Adipose tissue (tissue), 3 donors: ENCODE data around the gene FCN1. TPM values are rescaled to one million over a fixed set of nuclear protein-coding genes. Genes with fewer than 3 reads are reported as not detected.

Experiments
- H3K27ac ChIP-seq: one replicate; pipeline ENCODE4 v1.5.1; 2013; ENCODE audit warnings: low read depth, low read length
- WGBS, 3 donors: extraction: QIAGEN DNeasy Blood & Tissue Kit; methylation state at CpG; one replicate each; pipeline ENCODE4 v1.1.7; 2013; 5-methylcytosine and 5-hydroxymethylcytosine counted together
- polyA plus RNA-seq, 3 donors: library from polyadenylated mRNA; stranded (reverse); fragments of 200-250 nt; gene quantifications; one replicate each; pipeline ENCODE4 v1.2.3, GENCODE V29; 2013
- donor health status: healthy with polysubstance abuse.
- donor health status: Bipolar disorder and iron deficiency.
- donor health status: healthy.

FCN1 gene
- polyA plus RNA-seq, 3 donors = 1.7 to 43.4 (median 7.0) TPM

DNA sequence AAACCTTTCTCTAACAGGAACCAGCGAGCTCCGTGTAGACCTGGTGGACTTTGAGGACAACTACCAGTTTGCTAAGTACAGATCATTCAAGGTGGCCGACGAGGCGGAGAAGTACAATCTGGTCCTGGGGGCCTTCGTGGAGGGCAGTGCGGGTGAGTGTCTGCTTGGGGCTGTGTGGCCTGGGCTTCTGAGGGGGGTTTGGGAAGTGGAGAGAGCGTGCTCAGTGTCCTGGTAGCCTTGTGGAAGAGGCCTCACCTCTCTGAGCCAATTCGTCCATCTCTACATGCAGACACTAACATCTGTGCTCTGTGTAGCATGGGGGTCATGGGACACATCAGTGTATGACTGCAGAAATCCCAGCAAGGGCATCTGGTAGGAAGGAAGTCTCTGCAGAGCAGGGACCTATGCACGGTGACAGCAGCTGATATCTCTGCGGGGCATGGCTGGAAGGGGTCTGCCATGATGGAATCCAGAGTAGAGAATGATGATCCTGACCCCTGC, 31.2 kb downstream of the FCN1 start:
- no peak overlapping the region for H3K27ac ChIP-seq
- WGBS, 3 donors = 84 to 91% (median 89%) methylated on average over 11 of the region's 11 CpGs

DNA sequence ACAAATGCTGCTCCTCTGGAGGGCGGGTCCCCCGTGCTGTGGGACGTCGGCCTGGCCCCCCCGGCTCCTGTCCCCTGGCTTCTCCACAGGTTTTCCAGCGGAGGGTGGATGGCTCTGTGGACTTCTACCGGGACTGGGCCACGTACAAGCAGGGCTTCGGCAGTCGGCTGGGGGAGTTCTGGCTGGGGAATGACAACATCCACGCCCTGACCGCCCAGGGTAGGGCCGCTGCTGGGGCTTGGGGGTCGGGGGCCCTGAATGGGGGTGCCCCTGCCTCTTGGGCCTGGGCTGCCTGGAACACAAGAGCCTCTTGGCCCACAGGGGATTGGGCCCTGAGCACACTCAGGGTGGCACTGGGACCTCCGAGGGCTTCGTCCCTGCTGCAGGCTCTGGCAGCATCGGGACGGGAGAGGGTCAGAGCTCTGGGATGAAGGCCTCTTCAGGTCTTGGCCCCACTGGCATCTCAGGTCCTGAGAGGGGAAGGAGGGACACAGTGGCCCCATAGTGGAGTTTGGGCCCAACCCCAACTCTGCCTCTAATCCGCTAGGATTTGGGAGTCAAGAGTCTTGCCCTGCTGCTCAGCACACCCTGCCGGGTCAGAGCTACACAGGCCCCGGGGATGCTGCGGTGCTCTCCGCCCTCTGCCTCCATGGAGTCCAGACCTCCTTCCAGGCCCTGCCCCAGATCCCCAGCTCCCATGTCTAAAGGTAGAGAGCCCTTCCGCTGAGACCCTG, 31.9 kb downstream of the FCN1 start:
- WGBS, 3 donors = 79 to 86% (median 83%) methylated on average over 24 of the region's 24 CpGs

DNA sequence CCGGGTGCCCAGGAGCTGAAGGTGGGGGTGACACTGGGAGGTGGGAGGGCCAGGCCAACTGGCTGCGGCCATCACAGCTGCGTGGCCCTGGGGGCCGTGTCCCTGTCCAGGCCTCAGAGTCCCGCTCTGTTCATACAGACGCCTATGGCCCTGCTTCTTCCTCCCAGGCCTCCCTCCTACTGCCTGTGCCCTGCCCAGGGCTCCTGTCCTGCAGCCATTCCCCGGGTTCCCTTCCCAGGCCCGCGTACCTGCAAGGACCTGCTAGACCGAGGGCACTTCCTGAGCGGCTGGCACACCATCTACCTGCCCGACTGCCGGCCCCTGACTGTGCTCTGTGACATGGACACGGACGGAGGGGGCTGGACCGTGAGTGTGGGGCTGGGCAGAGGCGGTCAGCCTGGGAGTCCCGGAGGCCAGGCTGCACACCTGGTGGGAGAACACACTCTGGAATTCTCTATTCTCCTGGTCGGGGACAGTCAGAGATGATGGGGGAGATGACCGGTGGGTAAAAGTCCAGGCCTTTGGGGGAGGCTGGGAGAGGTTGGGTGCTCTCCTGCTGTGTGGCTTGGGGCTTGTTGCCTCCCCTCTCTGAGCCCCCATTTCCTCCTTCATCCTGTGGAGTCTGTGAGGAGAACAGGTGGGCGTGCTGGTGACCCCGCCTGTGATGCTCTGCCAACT, 32.6 kb downstream of the FCN1 start:
- WGBS, 3 donors = 80 to 94% (median 91%) methylated on average over 18 to 22 of the region's 22 CpGs
- no peak overlapping the region for H3K27ac ChIP-seq

More for the DNA sequence above, 31.9 kb downstream of the FCN1 start:
- no peak overlapping the region for H3K27ac ChIP-seq

DNA sequence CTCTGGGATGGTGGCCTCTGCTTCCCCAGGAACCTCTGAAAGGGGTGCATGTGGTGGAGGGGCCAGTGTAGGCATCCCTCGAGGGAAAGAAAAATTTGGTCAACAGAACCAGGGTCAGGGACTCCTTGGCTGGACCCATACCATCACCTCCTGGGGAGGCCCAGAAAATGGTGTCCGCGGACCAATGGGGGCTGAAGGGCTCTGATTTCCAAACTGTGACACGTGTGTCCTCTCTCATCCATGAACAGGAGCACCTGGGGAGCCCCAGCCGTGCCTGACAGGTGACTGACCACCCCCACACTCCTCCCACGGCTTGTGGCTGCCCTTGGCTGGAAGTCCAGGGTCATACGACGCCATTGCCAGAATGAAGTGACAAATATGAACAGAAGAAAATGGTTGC, 33.2 kb downstream of the FCN1 start:
- H3K27ac ChIP-seq = no peak overlapping the region
- 74 to 92% (median 92%) methylated on average over 8 of the region's 8 CpGs for WGBS, 3 donors

DNA sequence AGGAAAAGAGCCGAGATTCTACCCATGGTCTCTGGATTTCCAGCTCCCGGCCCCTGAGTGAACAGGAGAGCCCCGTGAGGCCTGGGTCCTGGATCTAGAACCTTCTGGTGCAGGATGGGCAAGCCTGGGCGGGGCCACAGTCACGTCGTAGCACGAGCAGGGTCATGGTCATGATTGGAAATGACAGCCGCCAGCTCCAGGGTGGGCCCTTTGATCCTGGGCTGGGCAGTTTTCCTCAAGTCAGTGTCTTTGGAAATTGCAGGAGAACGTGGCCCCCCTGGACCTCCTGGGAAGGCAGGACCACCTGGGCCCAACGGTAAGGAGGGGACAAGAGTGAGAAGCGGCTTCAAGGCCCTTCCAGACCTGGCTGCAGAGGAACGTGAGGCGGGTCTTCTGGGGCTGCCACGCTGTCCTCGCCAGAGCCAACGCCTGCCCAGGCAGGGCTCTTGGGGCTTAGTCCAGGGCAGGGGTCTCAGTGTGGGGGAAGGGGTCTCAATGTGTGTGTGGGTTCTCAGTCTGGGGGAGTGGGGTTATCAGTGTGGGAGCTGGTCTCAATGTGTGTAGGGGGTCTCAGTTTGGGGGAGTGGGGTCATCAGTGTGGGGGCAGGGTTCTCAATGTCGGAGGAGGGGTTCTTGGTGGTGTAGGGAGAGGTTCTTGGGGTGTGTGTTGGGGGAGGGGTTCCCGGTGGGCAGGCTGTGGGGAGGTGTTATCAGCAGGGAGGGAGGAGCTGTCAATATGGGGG, 34.5 kb downstream of the FCN1 start:
- no peak overlapping the region for H3K27ac ChIP-seq
- WGBS, 3 donors = 83 to 93% (median 92%) methylated on average over 18 of the region's 18 CpGs

GRCh38 chr9:134882204-134882785, 35.4 kb downstream of the FCN1 start:
- WGBS, 3 donors = 57 to 98% (median 95%) methylated on average over 3 of the region's 3 CpGs
- no peak overlapping the region for H3K27ac ChIP-seq

GRCh38 chr9:134881313-134881670, 36.4 kb downstream of the FCN1 start:
- H3K27ac ChIP-seq = no peak overlapping the region
- 82 to 96% (median 95%) methylated on average over 13 of the region's 13 CpGs for WGBS, 3 donors

- WGBS, 3 donors = 60 to 78% (median 77%) methylated on average over 25 of the region's 25 CpGs
- H3K27ac ChIP-seq = no peak within 1 kb of the TSS
These were observed 37.0 kb downstream of the FCN1 start, which contains the start of gene FCN2 for GRCh38 chr9:134880484-134881312. Gene FCN2 (plus strand): TSS chr9:134880810. CDS start chr9:134880822, 12 bp downstream.

DNA sequence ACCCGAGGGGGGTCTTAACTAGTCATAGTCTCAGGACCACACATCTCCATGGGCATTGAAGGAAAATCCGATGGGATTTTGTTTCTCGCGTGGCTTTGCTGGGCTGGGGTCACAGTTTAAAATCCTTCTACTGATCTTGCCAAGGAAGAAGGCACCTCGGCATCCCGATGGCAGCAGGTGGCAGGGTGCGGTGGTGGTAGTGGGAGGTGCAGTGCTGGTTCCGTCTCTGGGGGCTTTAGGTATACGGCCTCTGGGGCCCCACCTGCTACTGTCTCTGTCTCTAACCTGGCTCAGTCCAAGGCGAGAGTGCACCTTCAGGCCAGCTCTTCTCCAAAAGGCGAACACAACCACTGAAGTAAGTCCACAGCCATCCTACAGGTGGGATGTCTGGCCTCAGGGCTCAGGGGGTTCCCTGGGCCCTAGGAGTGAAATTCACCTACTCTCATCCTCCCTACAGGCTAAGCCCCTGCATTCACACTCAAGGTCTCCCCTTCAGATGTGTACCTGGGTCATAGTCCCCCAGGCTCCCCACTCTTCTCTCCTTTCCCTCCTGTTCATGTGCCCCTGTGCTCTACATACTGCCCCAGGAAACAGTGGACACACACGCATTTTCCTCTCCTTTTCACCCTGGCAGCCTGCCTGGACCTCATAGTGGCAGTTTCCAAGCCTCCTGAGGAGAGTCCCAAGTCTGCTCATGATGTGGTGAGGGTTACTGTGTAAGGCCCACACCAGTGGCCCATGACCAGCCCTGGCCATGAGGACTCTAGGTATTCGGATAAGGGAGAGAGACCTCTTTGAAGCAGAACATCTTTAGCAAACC, 37.8 kb downstream of the FCN1 start:
- 77 to 90% (median 88%) methylated on average over 13 of the region's 13 CpGs for WGBS, 3 donors
- no peak overlapping the region for H3K27ac ChIP-seq

GRCh38 chr9:134877541-134877940, 40.2 kb downstream of the FCN1 start:
- WGBS, 3 donors = 82 to 91% (median 90%) methylated on average over 4 of the region's 4 CpGs
- H3K27ac ChIP-seq = no peak overlapping the region

DNA sequence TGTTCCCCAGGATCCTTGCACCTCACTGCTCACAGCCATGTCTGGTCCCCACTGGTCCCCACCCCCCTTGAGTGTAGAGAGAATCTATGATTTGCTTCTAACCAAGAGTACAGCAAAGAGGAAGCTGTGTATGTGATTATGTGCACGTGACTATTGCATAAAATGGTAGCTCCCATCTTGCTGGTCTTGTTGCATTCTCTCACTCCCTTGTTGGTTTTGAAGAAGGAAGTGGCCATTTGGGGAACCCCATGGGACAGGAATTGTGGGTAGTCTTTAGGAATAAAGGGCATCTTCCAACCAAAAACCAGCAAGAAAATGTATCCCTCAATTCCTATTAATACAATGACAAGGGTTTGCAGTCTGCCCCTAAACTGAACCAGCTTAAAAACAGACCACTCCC, 42.3 kb downstream of the FCN1 start:
- WGBS, 3 donors = 50 to 58% (median 56%) methylated on average over 1 of the region's 1 CpG
- H3K27ac ChIP-seq = no peak overlapping the region

- WGBS, 3 donors = 73 to 84% (median 80%) methylated on average over 24 of the region's 24 CpGs
These were observed 45.1 kb downstream of the FCN1 start for GRCh38 chr9:134872482-134873231.

DNA sequence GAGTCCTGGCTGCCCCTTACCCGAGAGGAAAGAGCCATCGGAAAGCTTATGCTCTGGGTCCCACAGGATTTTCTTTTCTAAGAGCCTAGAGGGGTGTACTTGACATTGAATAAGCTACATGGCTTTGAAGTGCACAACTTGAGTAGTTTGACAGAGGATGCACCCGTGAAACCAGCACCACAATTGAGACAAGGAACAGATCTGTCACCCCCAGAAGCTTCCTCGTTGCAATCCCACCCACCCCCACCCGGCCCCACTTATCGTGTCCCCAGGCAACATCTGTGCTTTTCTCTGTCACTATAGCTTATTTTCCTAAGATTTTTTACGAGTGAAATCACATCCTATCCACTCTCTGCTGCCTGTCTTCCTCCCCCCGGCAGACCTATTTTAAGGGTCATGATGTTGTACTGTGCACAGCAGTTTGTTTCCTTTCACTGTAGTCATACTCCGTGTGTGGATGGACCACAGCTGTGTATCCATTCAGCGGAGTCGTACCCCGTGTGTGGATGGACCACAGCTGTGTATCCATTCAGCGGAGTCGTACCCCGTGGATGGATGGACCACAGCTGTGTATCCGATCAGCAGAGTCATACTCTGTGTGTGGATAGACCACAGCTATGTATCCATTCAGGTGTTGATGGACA, 45.9 kb downstream of the FCN1 start:
- H3K27ac ChIP-seq = no peak overlapping the region
- 40 to 61% (median 57%) methylated on average over 16 of the region's 16 CpGs for WGBS, 3 donors

More at GRCh38 chr9:134872482-134873231, 45.1 kb downstream of the FCN1 start:
- no peak overlapping the region for H3K27ac ChIP-seq

- 67 to 77% (median 68%) methylated on average over 30 of the region's 30 CpGs for WGBS, 3 donors
- no peak overlapping the region for H3K27ac ChIP-seq
These were observed 46.7 kb downstream of the FCN1 start for GRCh38 chr9:134870746-134871662.

DNA sequence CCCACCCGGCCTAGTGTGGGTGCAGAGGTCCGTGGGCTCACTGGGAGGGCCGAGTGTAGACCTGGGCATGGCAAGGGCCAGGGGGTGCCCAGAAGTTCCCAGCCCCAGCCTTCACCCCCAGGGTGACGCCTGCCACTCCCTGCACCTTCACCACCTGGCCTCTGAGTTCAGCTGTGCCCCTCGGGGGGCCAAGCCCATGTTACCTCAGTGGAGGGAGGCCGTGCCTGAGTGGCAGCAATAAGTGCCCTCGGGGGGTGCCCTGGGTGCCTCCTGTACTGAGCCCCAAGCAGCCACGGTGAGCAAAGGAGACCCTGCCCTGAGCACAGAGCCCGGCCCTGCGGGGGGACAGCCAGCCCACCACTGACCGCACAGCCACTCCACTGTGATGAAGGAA, 47.4 kb downstream of the FCN1 start:
- no peak overlapping the region for H3K27ac ChIP-seq
- 80 to 91% (median 88%) methylated on average over 11 of the region's 11 CpGs for WGBS, 3 donors
